SU-DHL-6 (cell line): ENCODE data around the gene COL25A1.

ENCODE experiments used
- H2AFZ ChIP-seq: fragments of 200-600 bp; sonication (generic); 2 replicates; pipeline ENCODE4 v1.6.1; 2014; ENCODE audit warnings: low read depth, mild to moderate bottlenecking, moderate library complexity, mixed read lengths, antibody characterized with exemption, low read length; ENCODE audit not compliant: severe bottlenecking
- H3F3A ChIP-seq: fragments of 200-600 bp; shearing (Covaris generic); 2 replicates; pipeline ENCODE4 v1.6.0; 2016; ENCODE audit warnings: antibody characterized with exemption, mild to moderate bottlenecking; ENCODE audit not compliant: insufficient read depth
- H3K27ac ChIP-seq: fragments of 200-600 bp; sonication (generic); 2 replicates; pipeline ENCODE4 v1.5.1; 2016; ENCODE audit warnings: low read depth, mild to moderate bottlenecking, low read length, moderate library complexity, mixed read lengths
- H3K27me3 ChIP-seq: fragments of 200-600 bp; sonication (generic), shearing (Covaris generic); 2 replicates; pipeline ENCODE4 v1.6.0; 2014; ENCODE audit warnings: mild to moderate bottlenecking, low read length
- H3K36me3 ChIP-seq: fragments of 200-600 bp; sonication (generic); 2 replicates; pipeline ENCODE4 v1.6.1; 2014; ENCODE audit warnings: mild to moderate bottlenecking, low read length, mixed read lengths
- H3K4me2 ChIP-seq: fragments of 300-600, 200-600 bp; shearing (Covaris generic), sonication (generic); 2 replicates; pipeline ENCODE4 v1.6.0; 2014; ENCODE audit warnings: low read length, low read depth, mild to moderate bottlenecking; ENCODE audit not compliant: poor library complexity, severe bottlenecking
- H3K4me3 ChIP-seq: fragments of 200-600 bp; sonication (generic); 2 replicates; pipeline ENCODE4 v1.5.1; 2014; ENCODE audit warnings: antibody characterized with exemption, low read length, mild to moderate bottlenecking, mixed read lengths; ENCODE audit not compliant: insufficient read depth, poor library complexity, severe bottlenecking
- H3K79me2 ChIP-seq: fragments of 200-600 bp; sonication (generic); 2 replicates; pipeline ENCODE4 v1.6.1; 2014; ENCODE audit warnings: mild to moderate bottlenecking, low read length, moderate library complexity; ENCODE audit not compliant: insufficient read depth
- H3K9ac ChIP-seq: fragments of 200-600 bp; sonication (generic); 2 replicates; pipeline ENCODE4 v1.7.0; 2014; ENCODE audit warnings: mild to moderate bottlenecking, low read length
- H3K9me2 ChIP-seq: fragments of 200-600 bp; sonication (generic); replicated peaks from 2 replicates; pipeline ENCODE4 v1.6.1; 2014; ENCODE audit warnings: low read length; ENCODE audit not compliant: insufficient read depth
- H3K9me3 ChIP-seq: fragments of 200-600 bp; sonication (generic); 2 replicates; pipeline ENCODE4 v1.6.1; 2014; ENCODE audit warnings: low read length, mixed read lengths; ENCODE audit not compliant: insufficient read depth
- H4K20me1 ChIP-seq: fragments of 200-600 bp; sonication (generic); 2 replicates; pipeline ENCODE4 v1.6.1; 2014; ENCODE audit warnings: low read depth, mild to moderate bottlenecking, antibody characterized with exemption, low read length, moderate library complexity, mixed read lengths
- EZH2phosphoT487 ChIP-seq: fragments of 200-600 bp; sonication (generic), shearing (Covaris generic); conservative IDR thresholded peaks from 2 replicates; pipeline ENCODE4 v1.6.1; 2018; ENCODE audit warnings: mild to moderate bottlenecking, antibody characterized with exemption, low read length, moderate library complexity, mixed read lengths
- TF ChIP-seq, protein P1 (sequence below): fragments of 200-600 bp; sonication (generic); IDR thresholded peaks from one replicate; pipeline ENCODE4 v1.5.1; 2017; ENCODE audit warnings: antibody characterized with exemption, mild to moderate bottlenecking, low read length, moderate library complexity; ENCODE audit not compliant: insufficient read depth, poor library complexity, severe bottlenecking

The COL25A1 gene

GRCh38 chr4:109131559-109131958 lies 170.9 kb downstream of the COL25A1 start:
- Histone ChIP-seq H4K20me1 (no peaks in the 10 kb centered on the region), H3K9ac (no peak overlapping the region), H3K36me3 (no peaks in the 10 kb centered on the region), H2AFZ (no peak overlapping the region), H3K9me2 (no peaks in the 10 kb centered on the region), H3K4me2 (no peak overlapping the region), H3K27ac (no peak overlapping the region), H3K27me3 (no peaks in the 10 kb centered on the region), H3F3A (no peaks in the 10 kb centered on the region), H3K79me2 (no peaks in the 10 kb centered on the region), H3K9me3 (no peaks in the 10 kb centered on the region), H3K4me3 (no peak overlapping the region)
- TF ChIP-seq EZH2phosphoT487, result no peak
- TF ChIP-seq, protein P1, sequence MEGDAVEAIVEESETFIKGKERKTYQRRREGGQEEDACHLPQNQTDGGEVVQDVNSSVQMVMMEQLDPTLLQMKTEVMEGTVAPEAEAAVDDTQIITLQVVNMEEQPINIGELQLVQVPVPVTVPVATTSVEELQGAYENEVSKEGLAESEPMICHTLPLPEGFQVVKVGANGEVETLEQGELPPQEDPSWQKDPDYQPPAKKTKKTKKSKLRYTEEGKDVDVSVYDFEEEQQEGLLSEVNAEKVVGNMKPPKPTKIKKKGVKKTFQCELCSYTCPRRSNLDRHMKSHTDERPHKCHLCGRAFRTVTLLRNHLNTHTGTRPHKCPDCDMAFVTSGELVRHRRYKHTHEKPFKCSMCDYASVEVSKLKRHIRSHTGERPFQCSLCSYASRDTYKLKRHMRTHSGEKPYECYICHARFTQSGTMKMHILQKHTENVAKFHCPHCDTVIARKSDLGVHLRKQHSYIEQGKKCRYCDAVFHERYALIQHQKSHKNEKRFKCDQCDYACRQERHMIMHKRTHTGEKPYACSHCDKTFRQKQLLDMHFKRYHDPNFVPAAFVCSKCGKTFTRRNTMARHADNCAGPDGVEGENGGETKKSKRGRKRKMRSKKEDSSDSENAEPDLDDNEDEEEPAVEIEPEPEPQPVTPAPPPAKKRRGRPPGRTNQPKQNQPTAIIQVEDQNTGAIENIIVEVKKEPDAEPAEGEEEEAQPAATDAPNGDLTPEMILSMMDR, result no peak

- no peaks in the 10 kb centered on the region for H3K9me3 ChIP-seq
- no peaks in the 10 kb centered on the region for H3K36me3 ChIP-seq
- H3K27ac ChIP-seq, result no peak overlapping the region
- H3K4me2 ChIP-seq, result no peak overlapping the region
- H4K20me1 ChIP-seq, result no peaks in the 10 kb centered on the region
- H3K9me2 ChIP-seq, result no peaks in the 10 kb centered on the region
- TF ChIP-seq EZH2phosphoT487, result no peak
- TF ChIP-seq, protein P1, result no peak
- H3F3A ChIP-seq, result no peaks in the 10 kb centered on the region
- no peaks in the 10 kb centered on the region for H3K79me2 ChIP-seq
- H3K27me3 ChIP-seq, result no peaks in the 10 kb centered on the region
- H3K4me3 ChIP-seq, result no peak overlapping the region
- no peak overlapping the region for H2AFZ ChIP-seq
- H3K9ac ChIP-seq, result no peak overlapping the region
Measured at GRCh38 chr4:109128589-109128988, 173.9 kb downstream of the COL25A1 start.

DNA sequence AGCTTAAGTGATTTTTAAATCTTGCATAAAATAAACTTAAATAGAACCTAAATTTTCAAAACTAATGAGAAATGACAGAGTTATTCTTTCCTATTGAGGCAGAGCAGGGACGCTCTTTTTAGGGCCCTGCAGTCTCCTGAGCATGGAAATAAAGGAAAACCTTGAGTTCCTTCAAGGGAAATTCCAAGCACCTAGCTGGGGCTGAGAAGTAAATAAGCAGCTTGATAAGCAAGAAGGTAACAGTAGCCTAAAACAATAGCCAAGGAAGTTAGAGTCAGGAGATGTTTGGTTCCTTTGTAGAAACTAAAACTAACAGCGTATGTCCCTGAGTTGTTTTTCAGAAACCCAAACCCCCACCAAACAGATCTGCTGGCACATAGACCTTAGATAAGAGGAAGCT lies 174.6 kb downstream of the COL25A1 start:
- H2AFZ ChIP-seq, result no peak overlapping the region
- no peak for TF ChIP-seq EZH2phosphoT487
- TF ChIP-seq, protein P1, result no peak

More for the DNA sequence above, 174.6 kb downstream of the COL25A1 start:
- no peaks in the 10 kb centered on the region for H3K27me3 ChIP-seq
- no peaks in the 10 kb centered on the region for H3K9me2 ChIP-seq
- no peak overlapping the region for H3K4me2 ChIP-seq
- no peaks in the 10 kb centered on the region for H3F3A ChIP-seq
- H3K36me3 ChIP-seq, result no peaks in the 10 kb centered on the region
- H3K4me3 ChIP-seq, result no peak overlapping the region
- H4K20me1 ChIP-seq, result no peaks in the 10 kb centered on the region
- H3K9ac ChIP-seq, result no peak overlapping the region
- no peak overlapping the region for H3K27ac ChIP-seq
- H3K79me2 ChIP-seq, result no peaks in the 10 kb centered on the region
- H3K9me3 ChIP-seq, result no peaks in the 10 kb centered on the region
